ENCODE measurements around the gene TOGARAM1. TPM values are rescaled to one million over a fixed set of nuclear protein-coding genes. Genes with fewer than 3 reads are reported as not detected.

TOGARAM1 gene
- total RNA-seq, 1 experiment from 2014 or later: 5.9 TPM

GRCh38 chr14:45082420-45082819 lies 120.4 kb downstream of the TOGARAM1 start:
- TF ChIP-seq CTCF (IDR thresholded peaks at IDR 0.05; ENCODE audit: insufficient read depth in 1 of 2, low read depth in 1 of 2, low read length in 1 of 2, severe bottlenecking in 1 of 2, unreplicated experiment in 1 of 2): no peak
- CTCF ChIA-PET: no interaction called here
- intact Hi-C loops (cut with micrococcal nuclease; ENCODE audit: unreplicated experiment): loop anchor here (5.0 kb wide), 1 partner anchor 120 kb away; the partner anchor contains the start of genes KLHL28 and TOGARAM1
- H3K27me3 Mint-ChIP-seq (ENCODE audit: insufficient read depth, unreplicated experiment): no peaks in the 10 kb centered on the region
- no TSS peak for BruUV-seq (replicated peaks)
- peaks cover 12% of the 10 kb centered on the region for H3K4me1 Mint-ChIP-seq (ENCODE audit: low read depth, unreplicated experiment)
- Histone ChIP-seq H3K4me3 (ENCODE audit: low read depth, low read length) (no peak overlapping the region), H3K36me3 (ENCODE audit: control insufficient read depth, insufficient read depth, low read length) (no peaks in the 10 kb centered on the region), H3K27me3 (replicated peaks; ENCODE audit: control insufficient read depth, insufficient read depth, low read length) (no peaks in the 10 kb centered on the region), H3K9me3 (no peaks in the 10 kb centered on the region), H3K4me1 (no peaks in the 10 kb centered on the region)
- no peaks in the 10 kb centered on the region for H3K9me3 Mint-ChIP-seq (ENCODE audit: unreplicated experiment)
- POLR2A ChIA-PET: no interaction called here
- no peak for DNase-seq
- no peak overlapping the region for H3K4me3 Mint-ChIP-seq (ENCODE audit: unreplicated experiment)
- H3K36me3 Mint-ChIP-seq (ENCODE audit: insufficient read depth, unreplicated experiment): peaks cover 13% of the 10 kb centered on the region
- no peak overlapping the region for H3K27ac Mint-ChIP-seq (ENCODE audit: unreplicated experiment)

- POLR2A ChIA-PET: no interaction called here
- H3K27ac Mint-ChIP-seq (ENCODE audit: unreplicated experiment): peak overlapping the region; percentile 87
- CTCF ChIA-PET: no interaction called here
Observed at GRCh38 chr14:45083617-45083975, 121.6 kb downstream of the TOGARAM1 start.

GRCh38 chr14:45083976-45084722 lies 122.2 kb downstream of the TOGARAM1 start, which contains the start of gene PRPF39:
TSS of gene PRPF39 (plus strand) at chr14:45084116. CDS start at chr14:45095240, 11,124 bp downstream.
- intact Hi-C loops (cut with micrococcal nuclease; ENCODE audit: unreplicated experiment): loop anchor here (2.0 to 5.0 kb wide), 2 partner anchors 51 to 122 kb away; partner anchors contain the start of genes FANCM, FKBP3, KLHL28 and TOGARAM1
- Mint-ChIP-seq H3K4me1 (ENCODE audit: low read depth, unreplicated experiment) (peaks cover 17% of the 10 kb centered on the region), H3K4me3 (ENCODE audit: unreplicated experiment) (peak within 1 kb of the TSS; percentile 85), H3K36me3 (ENCODE audit: insufficient read depth, unreplicated experiment) (peaks cover 13% of the 10 kb centered on the region), H3K27me3 (ENCODE audit: insufficient read depth, unreplicated experiment) (no peaks in the 10 kb centered on the region), H3K9me3 (ENCODE audit: unreplicated experiment) (no peaks in the 10 kb centered on the region), H3K27ac (ENCODE audit: unreplicated experiment) (peak within 1 kb of the TSS; percentile 87)
- H3K9me3 ChIP-seq: no peaks in the 10 kb centered on the region
- peak; percentile 87 to 91 for DNase-seq
- no peaks in the 10 kb centered on the region for H3K36me3 ChIP-seq (ENCODE audit: control insufficient read depth, insufficient read depth, low read length)
- no peaks in the 10 kb centered on the region for H3K4me1 ChIP-seq
- ChIA-PET CTCF (no interaction called here), POLR2A (no interaction called here)
- no peaks in the 10 kb centered on the region for H3K27me3 ChIP-seq (replicated peaks; ENCODE audit: control insufficient read depth, insufficient read depth, low read length)
- BruUV-seq (replicated peaks): TSS peak; percentile 54
- H3K4me3 ChIP-seq (ENCODE audit: low read depth, low read length): peak within 1 kb of the TSS; percentile 49
- TF ChIP-seq CTCF (IDR thresholded peaks at IDR 0.05; ENCODE audit: insufficient read depth in 1 of 2, low read depth in 1 of 2, low read length in 1 of 2, severe bottlenecking in 1 of 2, unreplicated experiment in 1 of 2): no peak

More at GRCh38 chr14:45083617-45083975, 121.6 kb downstream of the TOGARAM1 start:
- no peak for TF ChIP-seq CTCF (IDR thresholded peaks at IDR 0.05; ENCODE audit: insufficient read depth in 1 of 2, low read depth in 1 of 2, low read length in 1 of 2, severe bottlenecking in 1 of 2, unreplicated experiment in 1 of 2)
- H3K36me3 ChIP-seq (ENCODE audit: control insufficient read depth, insufficient read depth, low read length): no peaks in the 10 kb centered on the region
- H3K4me3 Mint-ChIP-seq (ENCODE audit: unreplicated experiment): peak overlapping the region; percentile 85
- no peaks in the 10 kb centered on the region for H3K27me3 Mint-ChIP-seq (ENCODE audit: insufficient read depth, unreplicated experiment)
- no peaks in the 10 kb centered on the region for H3K9me3 ChIP-seq
- H3K9me3 Mint-ChIP-seq (ENCODE audit: unreplicated experiment): no peaks in the 10 kb centered on the region
- no peaks in the 10 kb centered on the region for H3K27me3 ChIP-seq (replicated peaks; ENCODE audit: control insufficient read depth, insufficient read depth, low read length)
- peak overlapping the region; percentile 1 for H3K4me3 ChIP-seq (ENCODE audit: low read depth, low read length)
- H3K4me1 Mint-ChIP-seq (ENCODE audit: low read depth, unreplicated experiment): peaks cover 17% of the 10 kb centered on the region
- H3K4me1 ChIP-seq: no peaks in the 10 kb centered on the region
- DNase-seq: no peak
- H3K36me3 Mint-ChIP-seq (ENCODE audit: insufficient read depth, unreplicated experiment): peaks cover 13% of the 10 kb centered on the region
- intact Hi-C loops (cut with micrococcal nuclease; ENCODE audit: unreplicated experiment): loop anchor here (5.0 kb wide), 1 partner anchor 121 kb away; the partner anchor contains the start of genes KLHL28 and TOGARAM1
- BruUV-seq (replicated peaks): no TSS peak

Measured in Caco-2 (cell line).